Measurements from ENCODE around the gene MAST3. TPM values are rescaled to one million over a fixed set of nuclear protein-coding genes. Genes with fewer than 3 reads are reported as not detected.

The MAST3 gene
- total RNA-seq, 3 donors from 2014 or later = 25.2 to 37.3 (median 34.7) TPM

DNA sequence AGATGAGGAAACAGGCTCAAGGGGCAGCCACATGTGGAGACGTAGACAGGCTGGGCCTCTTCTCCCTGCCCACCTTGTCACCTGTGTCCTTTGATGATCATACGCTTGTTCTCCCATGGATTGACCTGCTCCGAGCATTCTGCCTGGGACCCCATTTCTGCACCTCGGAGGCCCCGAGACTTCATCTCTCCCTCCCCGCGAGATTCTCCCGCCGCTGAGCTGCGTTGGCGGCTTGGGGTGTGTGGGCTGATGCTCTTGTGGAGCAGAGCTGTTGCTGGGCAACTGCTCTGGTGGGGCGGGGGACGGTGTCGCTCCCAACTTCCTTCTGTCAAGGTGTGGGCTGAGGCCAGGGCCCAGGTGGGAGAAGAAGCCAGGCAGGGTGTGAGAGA, 22.1 kb downstream of the MAST3 start:
- no peak overlapping the region for H3K4me3 ChIP-seq
- no peaks in the 10 kb centered on the region for H3K36me3 ChIP-seq (ENCODE audit: low read depth)
- intact Hi-C loops (cut with DNase I, micrococcal nuclease) = loop anchor here in 1 of 2 donors (10.0 kb wide), 1 partner anchor 45 kb away; no protein-coding TSS in a partner anchor
- DNase-seq (peak in 1 of 3 donors; percentile 78), ATAC-seq (peak; percentile 4)
- no peaks in the 10 kb centered on the region for H3K9me3 ChIP-seq
- TF ChIP-seq, protein P1, sequence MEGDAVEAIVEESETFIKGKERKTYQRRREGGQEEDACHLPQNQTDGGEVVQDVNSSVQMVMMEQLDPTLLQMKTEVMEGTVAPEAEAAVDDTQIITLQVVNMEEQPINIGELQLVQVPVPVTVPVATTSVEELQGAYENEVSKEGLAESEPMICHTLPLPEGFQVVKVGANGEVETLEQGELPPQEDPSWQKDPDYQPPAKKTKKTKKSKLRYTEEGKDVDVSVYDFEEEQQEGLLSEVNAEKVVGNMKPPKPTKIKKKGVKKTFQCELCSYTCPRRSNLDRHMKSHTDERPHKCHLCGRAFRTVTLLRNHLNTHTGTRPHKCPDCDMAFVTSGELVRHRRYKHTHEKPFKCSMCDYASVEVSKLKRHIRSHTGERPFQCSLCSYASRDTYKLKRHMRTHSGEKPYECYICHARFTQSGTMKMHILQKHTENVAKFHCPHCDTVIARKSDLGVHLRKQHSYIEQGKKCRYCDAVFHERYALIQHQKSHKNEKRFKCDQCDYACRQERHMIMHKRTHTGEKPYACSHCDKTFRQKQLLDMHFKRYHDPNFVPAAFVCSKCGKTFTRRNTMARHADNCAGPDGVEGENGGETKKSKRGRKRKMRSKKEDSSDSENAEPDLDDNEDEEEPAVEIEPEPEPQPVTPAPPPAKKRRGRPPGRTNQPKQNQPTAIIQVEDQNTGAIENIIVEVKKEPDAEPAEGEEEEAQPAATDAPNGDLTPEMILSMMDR (IDR thresholded peaks at IDR 0.05) = no peak
- H3K4me1 ChIP-seq (ENCODE audit: low read depth) = peaks cover 13% of the 10 kb centered on the region

DNA sequence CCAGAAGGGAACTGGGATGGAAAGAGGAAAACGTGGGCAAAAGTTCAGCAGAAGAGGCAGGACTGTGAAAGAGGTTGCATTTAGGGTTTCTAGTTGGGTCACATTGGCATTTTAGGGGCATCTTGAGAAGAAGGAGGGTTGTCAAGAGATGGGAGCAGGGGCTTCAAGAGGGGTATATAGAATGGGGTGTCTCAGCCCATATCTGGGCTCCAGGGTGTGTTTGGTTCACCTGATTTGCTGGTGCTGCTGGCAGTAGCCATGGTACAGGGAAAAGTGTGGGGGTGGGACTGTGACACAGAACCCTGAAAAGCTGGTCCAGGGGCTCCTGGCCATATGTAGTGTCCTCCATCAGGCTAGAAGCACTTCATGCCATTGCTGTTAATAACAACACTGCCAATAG, 22.5 kb downstream of the MAST3 start:
- DNase-seq (no peak), ATAC-seq (no peak)
- Histone ChIP-seq H3K36me3 (ENCODE audit: low read depth) (no peaks in the 10 kb centered on the region), H3K4me1 (ENCODE audit: low read depth) (peaks cover 13% of the 10 kb centered on the region), H3K9me3 (no peaks in the 10 kb centered on the region), H3K4me3 (no peak overlapping the region)
- TF ChIP-seq, protein P1 (IDR thresholded peaks at IDR 0.05) = no peak
- intact Hi-C loops (cut with DNase I, micrococcal nuclease) = no loop called here

DNA sequence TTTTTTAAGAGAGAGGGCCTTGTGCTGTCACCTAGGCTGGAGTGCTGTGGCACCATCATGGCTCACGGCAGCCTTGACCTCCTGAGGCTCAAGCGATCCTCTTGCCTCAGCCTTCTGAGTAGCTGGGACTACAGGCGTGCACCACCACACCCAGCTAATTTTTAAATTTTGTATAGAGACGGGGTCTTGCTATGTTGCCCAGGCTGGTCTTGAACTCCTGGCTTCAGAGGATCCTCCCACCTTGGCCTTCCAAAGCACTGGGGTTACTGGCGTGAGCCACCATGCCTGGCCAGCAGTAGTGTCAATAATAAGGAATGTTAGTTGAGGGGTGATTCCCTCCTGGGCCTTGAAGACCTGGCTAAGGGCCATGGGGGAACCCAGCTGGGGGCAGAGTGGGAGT, 23.6 kb downstream of the MAST3 start:
- Histone ChIP-seq H3K9me3 (no peaks in the 10 kb centered on the region), H3K4me1 (ENCODE audit: low read depth) (peaks cover 13% of the 10 kb centered on the region), H3K4me3 (no peak overlapping the region), H3K36me3 (ENCODE audit: low read depth) (no peaks in the 10 kb centered on the region)
- no peak for DNase-seq
- no peak for ATAC-seq
- TF ChIP-seq, protein P1 (IDR thresholded peaks at IDR 0.05) = no peak
- intact Hi-C loops (cut with DNase I, micrococcal nuclease) = no loop called here

DNA sequence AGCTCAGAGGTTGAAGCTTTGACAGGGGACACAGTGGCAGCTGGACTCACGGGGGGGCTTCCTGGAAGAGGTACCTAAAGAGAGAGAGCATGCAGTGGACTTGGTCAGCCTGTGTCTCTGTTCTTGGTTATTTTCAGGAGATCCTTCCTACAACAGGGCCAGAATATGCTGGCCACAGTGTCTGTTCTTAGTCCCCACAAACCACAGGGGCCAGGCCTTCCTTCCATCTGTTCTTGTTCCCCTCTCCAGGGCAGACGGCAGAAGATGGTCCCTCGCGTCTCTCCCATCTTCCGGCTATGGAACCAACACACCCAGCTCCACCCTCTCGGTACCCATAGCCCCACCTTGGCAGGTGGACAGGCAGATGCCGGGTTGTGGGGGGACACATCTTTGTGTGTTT, 24.8 kb downstream of the MAST3 start:
- H3K36me3 ChIP-seq (ENCODE audit: low read depth) = no peaks in the 10 kb centered on the region
- intact Hi-C loops (cut with DNase I, micrococcal nuclease) = no loop called here
- H3K9me3 ChIP-seq = no peaks in the 10 kb centered on the region
- TF ChIP-seq, protein P1 (IDR thresholded peaks at IDR 0.05) = no peak
- no peak for DNase-seq
- no peak overlapping the region for H3K4me3 ChIP-seq
- H3K4me1 ChIP-seq (ENCODE audit: low read depth) = peaks cover 11% of the 10 kb centered on the region
- ATAC-seq = no peak

DNA sequence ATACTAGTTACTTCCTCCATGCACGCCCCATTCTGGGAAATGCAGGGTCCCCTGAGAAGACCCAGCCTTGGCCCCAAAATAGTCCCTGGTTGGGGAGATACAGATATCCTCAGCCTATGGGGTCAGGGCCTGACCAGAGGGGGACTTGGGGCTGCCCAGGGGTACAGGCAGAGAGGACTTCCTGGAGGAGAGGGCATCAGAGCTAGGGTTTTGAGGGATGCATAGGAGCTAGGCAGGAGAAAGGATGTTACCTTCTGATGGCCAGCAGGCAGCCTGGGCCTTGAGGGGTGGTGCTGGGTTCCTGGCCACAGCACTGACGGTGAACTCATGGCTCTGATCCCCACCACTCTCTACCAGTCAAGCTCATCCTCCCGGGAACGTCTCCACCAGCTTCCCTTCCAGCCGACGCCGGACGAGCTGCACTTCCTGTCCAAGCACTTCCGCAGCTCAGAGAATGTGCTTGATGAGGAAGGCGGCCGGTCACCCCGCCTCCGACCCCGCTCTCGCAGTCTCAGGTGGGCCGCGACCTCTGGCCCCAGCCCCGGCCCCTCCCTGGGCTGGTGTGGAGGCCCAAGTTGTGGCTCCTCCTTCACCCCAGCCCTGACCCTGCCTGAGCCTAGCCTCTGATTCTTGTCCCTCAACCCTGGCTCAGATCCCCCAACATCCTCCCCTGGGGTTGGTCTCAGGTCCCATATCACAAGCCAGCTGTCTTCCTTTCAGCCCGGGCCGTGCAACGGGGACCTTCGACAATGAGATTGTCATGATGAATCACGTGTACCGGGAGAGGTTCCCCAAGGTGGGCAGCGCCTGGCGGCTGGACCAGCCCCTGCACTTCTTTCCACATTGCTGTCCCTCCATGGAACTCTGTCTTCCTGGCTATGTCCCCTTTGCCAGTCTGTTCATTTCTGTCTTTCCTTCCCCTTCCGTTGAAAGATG, 25.6 kb downstream of the MAST3 start:
- ATAC-seq (no peak), DNase-seq (no peak)
- intact Hi-C loops (cut with DNase I, micrococcal nuclease) = no loop called here
- no peak overlapping the region for H3K4me3 ChIP-seq
- no peaks in the 10 kb centered on the region for H3K36me3 ChIP-seq (ENCODE audit: low read depth)
- H3K4me1 ChIP-seq (ENCODE audit: low read depth) = peaks cover 8% of the 10 kb centered on the region
- TF ChIP-seq, protein P1 (IDR thresholded peaks at IDR 0.05) = no peak
- no peaks in the 10 kb centered on the region for H3K9me3 ChIP-seq
